GM21786 (cell line): ENCODE data around the gene ZBTB12.
"Not testable (repeated sequence)": the region's sequence is repeated elsewhere in the genome, so short reads cannot be mapped to it uniquely, and the experiment has no call there.

Experiments
- ATAC-seq: cut with Tn5 transposase; IDR thresholded peaks from one replicate; pipeline ENCODE4 v1.9.1; 2021; ENCODE audit not compliant: unreplicated experiment

The ZBTB12 gene

GRCh38 chr6:31922942-31923341 is 21.1 kb upstream of the ZBTB12 start:
- ATAC-seq, result no peak

- ATAC-seq, result no peak
Observed at GRCh38 chr6:31920811-31921210, 18.9 kb upstream of the ZBTB12 start.

GRCh38 chr6:31919624-31920303 is 17.9 kb upstream of the ZBTB12 start:
- no peak for ATAC-seq

GRCh38 chr6:31918069-31918720 is 16.3 kb upstream of the ZBTB12 start:
- ATAC-seq, result no peak

GRCh38 chr6:31915756-31916155 is 13.9 kb upstream of the ZBTB12 start:
- ATAC-seq, result no peak

GRCh38 chr6:31915351-31915750 is 13.5 kb upstream of the ZBTB12 start:
- ATAC-seq, result no peak

- no peak for ATAC-seq
Observed at GRCh38 chr6:31911826-31912585, 10.1 kb upstream of the ZBTB12 start.

GRCh38 chr6:31909298-31909697 is 7.4 kb upstream of the ZBTB12 start:
- not testable (repeated sequence) for ATAC-seq

GRCh38 chr6:31908791-31909190 is 6.9 kb upstream of the ZBTB12 start:
- ATAC-seq, result no peak

- not testable (repeated sequence) for ATAC-seq
Observed at GRCh38 chr6:31908255-31908654, 6.4 kb upstream of the ZBTB12 start.

GRCh38 chr6:31907158-31907813 is 5.4 kb upstream of the ZBTB12 start:
- no peak for ATAC-seq

- ATAC-seq, result not testable (repeated sequence)
Observed at GRCh38 chr6:31906727-31907126, 4.8 kb upstream of the ZBTB12 start.

- ATAC-seq, result no peak
Observed at GRCh38 chr6:31906122-31906521, 4.2 kb upstream of the ZBTB12 start.

GRCh38 chr6:31905041-31905440 is 3.2 kb upstream of the ZBTB12 start:
- ATAC-seq, result no peak

GRCh38 chr6:31903957-31904356 is 2.1 kb upstream of the ZBTB12 start:
- no peak for ATAC-seq

GRCh38 chr6:31901415-31901952 is 402 bp downstream of the ZBTB12 start:
- ATAC-seq, result no peak

GRCh38 chr6:31900917-31901414 is 920 bp downstream of the ZBTB12 start:
- no peak for ATAC-seq

- ATAC-seq, result no peak
Observed at GRCh38 chr6:31899882-31900722, 1.8 kb downstream of the ZBTB12 start.

GRCh38 chr6:31899215-31899614 is 2.7 kb downstream of the ZBTB12 start:
- no peak for ATAC-seq

- no peak for ATAC-seq
Observed at GRCh38 chr6:31898383-31899011, 3.4 kb downstream of the ZBTB12 start.
